Liver (tissue), 9 donors: ENCODE data around the gene CTBP1. TPM values are rescaled to one million over a fixed set of nuclear protein-coding genes. Genes with fewer than 3 reads are reported as not detected.
"Not testable (repeated sequence)": the region's sequence is repeated elsewhere in the genome, so short reads cannot be mapped to it uniquely, and the experiment has no call there.

ENCODE experiments used
- DNase-seq: peaks from one replicate; pipeline ENCODE4 v3.0.0-alpha.2; 2017; ENCODE audit warnings: low spot score
- H3K27ac ChIP-seq, 2 donors: one replicate each; pipeline ENCODE4 v1.7.0; 2013; ENCODE audit warnings: inconsistent platforms in 2 of 2, low read length in 2 of 2, control low read depth in 1 of 2, low read depth in 1 of 2, mild to moderate bottlenecking in 1 of 2
- H3K27me3 ChIP-seq, 4 donors: one replicate each; pipeline versions ENCODE4 v1.6.1 to v1.7.0; 2013; ENCODE audit warnings: low read length in 3 of 4, inconsistent platforms in 1 of 4, mild to moderate bottlenecking in 1 of 4, moderate library complexity in 1 of 4; ENCODE audit not compliant: control insufficient read depth in 4 of 4, insufficient read depth in 4 of 4
- H3K36me3 ChIP-seq, 4 donors: one replicate each; pipeline versions ENCODE4 v1.6.1 to v1.7.0; 2013; ENCODE audit warnings: low read length in 3 of 4, mild to moderate bottlenecking in 3 of 4, low read depth in 1 of 4, moderate library complexity in 1 of 4; ENCODE audit not compliant: control insufficient read depth in 4 of 4, insufficient read depth in 3 of 4
- H3K4me1 ChIP-seq, 4 donors: one replicate each; pipeline versions ENCODE4 v1.6.1 to v1.7.0; 2013; ENCODE audit warnings: low read length in 3 of 4, mild to moderate bottlenecking in 3 of 4, moderate library complexity in 1 of 4; ENCODE audit not compliant: control insufficient read depth in 4 of 4, insufficient read depth in 4 of 4
- H3K4me3 ChIP-seq, 3 donors: one replicate each; pipeline versions ENCODE4 v1.6.1 to v1.7.0; 2013; ENCODE audit warnings: low read length in 3 of 3, control low read depth in 1 of 3, low read depth in 1 of 3, mild to moderate bottlenecking in 1 of 3
- H3K9ac ChIP-seq, 2 donors: one replicate each; pipeline ENCODE4 v1.7.0; 2013; ENCODE audit warnings: low read length in 2 of 2, mild to moderate bottlenecking in 2 of 2, moderate library complexity in 2 of 2, control low read depth in 1 of 2, low read depth in 1 of 2
- H3K9me3 ChIP-seq, 4 donors: one replicate each; pipeline versions ENCODE4 v1.6.1 to v1.7.0; 2013; ENCODE audit warnings: low read length in 3 of 4; ENCODE audit not compliant: control insufficient read depth in 4 of 4
- EGR1 ChIP-seq, 2 donors: IDR thresholded peaks; 2 replicates each; pipeline ENCODE4 v1.6.1; 2016 to 2018; ENCODE audit warnings: antibody characterized with exemption in 2 of 2, low read depth in 2 of 2
- FOXA2 ChIP-seq: IDR thresholded peaks from 2 replicates; pipeline ENCODE4 v1.6.1; 2016; ENCODE audit warnings: antibody characterized with exemption
- HNF4A ChIP-seq, 2 donors: conservative IDR thresholded peaks; 2 replicates each; pipeline ENCODE4 v1.6.1; 2016; ENCODE audit warnings: antibody characterized with exemption in 2 of 2, mild to moderate bottlenecking in 2 of 2
- JUND ChIP-seq, 2 donors: IDR thresholded peaks; 2 replicates each; pipeline ENCODE4 v1.6.1; 2016; ENCODE audit warnings: antibody characterized with exemption in 2 of 2
- MAX ChIP-seq: IDR thresholded peaks from 2 replicates; pipeline ENCODE4 v1.6.1; 2016; ENCODE audit warnings: antibody characterized with exemption
- NR2F2 ChIP-seq: IDR thresholded peaks from 2 replicates; pipeline ENCODE4 v1.6.1; 2016; ENCODE audit warnings: antibody characterized with exemption
- REST ChIP-seq: IDR thresholded peaks from 2 replicates; pipeline ENCODE4 v1.6.1; 2016; ENCODE audit warnings: antibody characterized with exemption, mild to moderate bottlenecking
- YY1 ChIP-seq: IDR thresholded peaks from 2 replicates; pipeline ENCODE4 v1.6.1; 2016; ENCODE audit warnings: antibody characterized with exemption, mild to moderate bottlenecking
- ZBTB33 ChIP-seq: IDR thresholded peaks from 2 replicates; pipeline ENCODE4 v1.6.1; 2016; ENCODE audit warnings: antibody characterized with exemption
- WGBS: extraction: QIAGEN DNeasy Blood & Tissue Kit; methylation state at CpG from one replicate; pipeline ENCODE4 v1.1.7; 2013; 5-methylcytosine and 5-hydroxymethylcytosine counted together
- polyA plus RNA-seq, 2 donors: library from polyadenylated mRNA; stranded (reverse) in 1 of 2; unstranded in 1 of 2; fragments of 200-250 nt in 1 of 2; fragments of >200 nt in 1 of 2; fragmentation: Nextera tagmentation in 1 of 2; extraction: Ambion mirVana in 1 of 2; gene quantifications; one replicate each; pipeline versions ENCODE4 v1.2.1 to v1.2.3, GENCODE V29; 2013 to 2015
- total RNA-seq, 2 donors: library from RNA; depleted of rRNA; stranded (reverse); fragments of >200 nt; gene quantifications; one replicate each; pipeline ENCODE4 v1.2.3, GENCODE V29; 2014
- TF ChIP-seq, protein P1 (sequence below): fragments of 150-350 bp; IDR thresholded peaks from 2 replicates; pipeline ENCODE4 v1.5.1; 2017; ENCODE audit warnings: improper control_type of control experiment, low read depth, low read length; ENCODE audit not compliant: missing input control
- donor health status: healthy.
- donor health status: healthy.
- donor health status: healthy.
- donor health status: healthy.
- donor health status: healthy.

CTBP1 gene
- total and polyA plus RNA-seq, 4 donors, result 27.5 to 156 (median 79.5) TPM

- Histone ChIP-seq H3K36me3 (peaks cover 3 to 12% (median 7%) of the 10 kb centered on the region in 4 donors), H3K9ac (no peak overlapping the region), H3K9me3 (no peaks in the 10 kb centered on the region), H3K27ac (no peak overlapping the region), H3K4me3 (no peak overlapping the region), H3K4me1 (peaks cover 15 to 40% (median 26%) of the 10 kb centered on the region in 4 donors), H3K27me3 (no peaks in the 10 kb centered on the region)
- DNase-seq, result no peak
- 96% methylated on average over 4 of the region's 4 CpGs for WGBS
- TF ChIP-seq REST (no peak), ZBTB33 (no peak), FOXA2 (no peak), NR2F2 (no peak), HNF4A (conservative IDR thresholded peaks at IDR 0.05) (no peak), JUND (IDR thresholded peaks at IDR 0.05) (no peak), EGR1 (IDR thresholded peaks at IDR 0.05; ENCODE audit: low read depth in 2 of 2) (no peak), MAX (no peak), YY1 (no peak)
- TF ChIP-seq, protein P1, sequence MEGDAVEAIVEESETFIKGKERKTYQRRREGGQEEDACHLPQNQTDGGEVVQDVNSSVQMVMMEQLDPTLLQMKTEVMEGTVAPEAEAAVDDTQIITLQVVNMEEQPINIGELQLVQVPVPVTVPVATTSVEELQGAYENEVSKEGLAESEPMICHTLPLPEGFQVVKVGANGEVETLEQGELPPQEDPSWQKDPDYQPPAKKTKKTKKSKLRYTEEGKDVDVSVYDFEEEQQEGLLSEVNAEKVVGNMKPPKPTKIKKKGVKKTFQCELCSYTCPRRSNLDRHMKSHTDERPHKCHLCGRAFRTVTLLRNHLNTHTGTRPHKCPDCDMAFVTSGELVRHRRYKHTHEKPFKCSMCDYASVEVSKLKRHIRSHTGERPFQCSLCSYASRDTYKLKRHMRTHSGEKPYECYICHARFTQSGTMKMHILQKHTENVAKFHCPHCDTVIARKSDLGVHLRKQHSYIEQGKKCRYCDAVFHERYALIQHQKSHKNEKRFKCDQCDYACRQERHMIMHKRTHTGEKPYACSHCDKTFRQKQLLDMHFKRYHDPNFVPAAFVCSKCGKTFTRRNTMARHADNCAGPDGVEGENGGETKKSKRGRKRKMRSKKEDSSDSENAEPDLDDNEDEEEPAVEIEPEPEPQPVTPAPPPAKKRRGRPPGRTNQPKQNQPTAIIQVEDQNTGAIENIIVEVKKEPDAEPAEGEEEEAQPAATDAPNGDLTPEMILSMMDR, result no peak
Measured at GRCh38 chr4:1293531-1293941, 44.6 kb upstream of the CTBP1 start.

GRCh38 chr4:1292703-1293011 lies 43.7 kb upstream of the CTBP1 start:
- H3K4me1 ChIP-seq, result peaks cover 15 to 40% (median 26%) of the 10 kb centered on the region in 4 donors
- DNase-seq, H3K4me3 ChIP-seq, H3K27me3 ChIP-seq, H3K9ac ChIP-seq, H3K36me3 ChIP-seq, H3K27ac ChIP-seq, H3K9me3 ChIP-seq: not testable (repeated sequence)
- WGBS, result 92% methylated on average over 8 of the region's 8 CpGs
